Testis (tissue), 3 donors: ENCODE data around the gene KLHL20. TPM values are rescaled to one million over a fixed set of nuclear protein-coding genes. Genes with fewer than 3 reads are reported as not detected.
A peak's percentile ranks its signal among the peaks of the same experiment; 100 is the strongest.

Experiments used
- DNase-seq: peaks from one replicate; pipeline ENCODE4 v3.0.0-alpha.2; 2019
- H3K27ac ChIP-seq, 2 donors: fragments of 200-600 bp; sonication (generic); one replicate each; pipeline ENCODE4 v1.5.1; 2019
- H3K27me3 ChIP-seq: fragments of 200-600 bp; sonication (generic); one replicate; pipeline ENCODE4 v1.5.1; 2019
- H3K36me3 ChIP-seq: fragments of 200-600 bp; sonication (generic); one replicate; pipeline ENCODE4 v1.5.1; 2017; ENCODE audit warnings: low read depth; ENCODE audit errors: missing control alignments
- H3K4me1 ChIP-seq: fragments of 200-600 bp; sonication (generic); one replicate; pipeline ENCODE4 v1.5.1; 2019
- H3K4me3 ChIP-seq, 2 donors: fragments of 200-600 bp; sonication (generic); one replicate each; pipeline ENCODE4 v1.5.1; 2017 to 2019
- H3K9me3 ChIP-seq: fragments of 200-600 bp; sonication (generic); one replicate; pipeline ENCODE4 v1.5.1; 2017
- POLR2A ChIP-seq: fragments of 450-650 bp; IDR thresholded peaks from one replicate; pipeline ENCODE4 v1.6.1; 2017; ENCODE audit warnings: antibody characterized with exemption, mild to moderate bottlenecking, moderate library complexity
- WGBS, 2 donors: methylation state at CpG; one replicate each; pipeline ENCODE4 v1.1.5; 2018; 5-methylcytosine and 5-hydroxymethylcytosine counted together
- intact Hi-C: fragments of 100-400 bp; cut with DNase I; formaldehyde crosslinking; loops from one replicate; pipeline ENCODE4 v1.15.1; 2023; ENCODE audit warnings: low total_unique reads
- polyA plus RNA-seq: library from polyadenylated mRNA; stranded (reverse); fragments of 350-450 nt; fragmentation: Illumina TruSeq; extraction: RNeasy Lipid Tissue Mini Kit (QIAGEN cat#74804); gene quantifications from one replicate; pipeline ENCODE4 v1.2.3, GENCODE V29; 2014; ENCODE audit warnings: low read depth, low replicate concordance; ENCODE audit not compliant: insufficient read depth
- small RNA-seq, 2 donors: library from RNA; depleted of rRNA; stranded (forward); fragments of <200 nt; gene quantifications; one replicate each; pipeline ENCODE3, GENCODE V24; 2016
- total RNA-seq, 2 donors: library from RNA; depleted of rRNA; stranded (reverse); fragments of >200 nt; gene quantifications; one replicate each; pipeline ENCODE4 v1.2.3, GENCODE V29; 2016
- TF ChIP-seq, protein P1 (sequence below), 3 experiments: fragments of 450-650 bp in 2 of 3; fragments of 200-600 bp in 1 of 3; sonication (generic) in 1 of 3; IDR thresholded peaks; one replicate each; pipeline ENCODE4 v1.5.1; 2016 to 2019; ENCODE audit warnings: antibody characterized with exemption in 3 of 3, mild to moderate bottlenecking in 2 of 3, moderate library complexity in 1 of 3

Gene KLHL20
- total and polyA plus RNA-seq, 3 donors from 2014 or later: 30.6 to 46.1 (median 35.2) TPM

DNA sequence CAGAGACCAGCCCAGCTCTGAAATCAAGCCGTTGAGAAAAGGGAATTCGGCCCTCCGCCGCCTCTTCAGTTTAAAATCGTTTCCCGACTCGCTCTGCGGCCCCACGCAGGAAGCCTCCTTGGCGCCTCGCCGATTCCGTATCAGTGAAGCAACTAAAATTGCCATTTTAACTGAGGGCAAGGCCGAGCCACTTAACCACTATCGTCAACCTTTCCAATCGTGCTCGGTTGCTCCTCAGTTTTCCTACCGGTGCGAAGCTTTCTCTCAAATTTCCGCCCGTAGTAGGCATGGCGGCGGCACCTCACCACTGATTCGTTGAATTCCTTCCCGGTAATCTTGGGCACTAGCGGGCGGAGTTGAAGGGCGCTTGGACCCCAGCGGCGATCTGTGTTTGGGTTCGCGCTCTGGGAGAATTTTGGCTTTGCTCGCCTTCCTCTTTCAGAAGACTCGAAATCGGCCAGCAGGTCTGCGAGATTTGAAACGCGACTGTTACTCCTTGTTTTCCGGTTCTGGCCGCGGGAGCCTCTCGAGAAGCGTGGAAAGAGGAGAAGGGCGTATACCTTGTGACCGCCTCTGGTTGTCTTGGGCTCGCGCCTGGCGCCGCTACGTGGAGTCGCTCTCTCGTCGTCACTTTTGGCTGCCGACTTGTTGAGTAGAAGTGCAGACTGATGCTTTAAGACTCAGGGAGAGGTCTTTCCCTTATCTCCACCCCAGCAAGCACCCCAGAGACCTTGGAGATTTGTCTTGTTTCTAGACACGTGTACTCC is 109.7 kb downstream of the KLHL20 start, which contains the start of the genes CENPL and DARS2:
TSS of gene CENPL (minus strand) at position 569 of the 767 bp plus-strand sequence. CDS start 13,584 bp downstream, outside the sequence.
TSS of gene DARS2 (plus strand) at position 359 of the 767 bp plus-strand sequence. CDS start 557 bp downstream, outside the sequence.
- peak within 1 kb of the TSS; percentile 85 to 94 for H3K27ac ChIP-seq
- H3K4me1 ChIP-seq: peaks cover 4% of the 10 kb centered on the region
- peak within 1 kb of the TSS; percentile 68 to 78 for H3K4me3 ChIP-seq
- WGBS, 2 donors: 0% methylated on average over 31 to 55 of the region's 55 CpGs
- intact Hi-C loops: loop anchor here (10.0 kb wide), 1 partner anchor 400 kb away; no protein-coding TSS in a partner anchor
- DNase-seq: peak; percentile 98
- no peaks in the 10 kb centered on the region for H3K27me3 ChIP-seq
- no peaks in the 10 kb centered on the region for H3K9me3 ChIP-seq
- H3K36me3 ChIP-seq: no peaks in the 10 kb centered on the region
- TF ChIP-seq POLR2A: no peak
- TF ChIP-seq, protein P1, sequence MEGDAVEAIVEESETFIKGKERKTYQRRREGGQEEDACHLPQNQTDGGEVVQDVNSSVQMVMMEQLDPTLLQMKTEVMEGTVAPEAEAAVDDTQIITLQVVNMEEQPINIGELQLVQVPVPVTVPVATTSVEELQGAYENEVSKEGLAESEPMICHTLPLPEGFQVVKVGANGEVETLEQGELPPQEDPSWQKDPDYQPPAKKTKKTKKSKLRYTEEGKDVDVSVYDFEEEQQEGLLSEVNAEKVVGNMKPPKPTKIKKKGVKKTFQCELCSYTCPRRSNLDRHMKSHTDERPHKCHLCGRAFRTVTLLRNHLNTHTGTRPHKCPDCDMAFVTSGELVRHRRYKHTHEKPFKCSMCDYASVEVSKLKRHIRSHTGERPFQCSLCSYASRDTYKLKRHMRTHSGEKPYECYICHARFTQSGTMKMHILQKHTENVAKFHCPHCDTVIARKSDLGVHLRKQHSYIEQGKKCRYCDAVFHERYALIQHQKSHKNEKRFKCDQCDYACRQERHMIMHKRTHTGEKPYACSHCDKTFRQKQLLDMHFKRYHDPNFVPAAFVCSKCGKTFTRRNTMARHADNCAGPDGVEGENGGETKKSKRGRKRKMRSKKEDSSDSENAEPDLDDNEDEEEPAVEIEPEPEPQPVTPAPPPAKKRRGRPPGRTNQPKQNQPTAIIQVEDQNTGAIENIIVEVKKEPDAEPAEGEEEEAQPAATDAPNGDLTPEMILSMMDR (IDR thresholded peaks at IDR 0.05): peak in 1 of 3 experiments; percentile 18

DNA sequence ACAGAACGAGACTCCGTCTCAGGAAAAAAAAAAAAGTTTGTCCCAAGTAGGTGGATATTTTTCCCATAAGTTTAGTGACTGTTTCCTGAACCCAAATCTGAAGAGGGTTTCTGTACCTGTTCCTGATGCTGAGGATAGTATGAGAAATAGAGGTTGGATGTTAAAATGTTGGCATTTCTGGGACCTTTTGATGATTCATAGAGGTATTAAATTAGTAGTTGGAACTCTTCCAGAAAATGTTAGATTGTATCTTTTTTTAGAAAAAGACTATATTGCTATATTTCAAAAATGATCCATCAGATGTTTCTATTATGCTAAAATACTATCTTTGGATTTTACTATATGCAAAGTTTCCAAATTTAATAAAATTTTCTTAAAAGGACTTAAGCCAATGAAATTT is 112.8 kb downstream of the KLHL20 start:
- 96 to 100% methylated on average over 2 of the region's 2 CpGs for WGBS, 2 donors
- DNase-seq: no peak
- TF ChIP-seq, protein P1 (IDR thresholded peaks at IDR 0.05): no peak
- no peak for TF ChIP-seq POLR2A
- H3K27me3 ChIP-seq: no peaks in the 10 kb centered on the region
- intact Hi-C loops: loop anchor here (10.0 kb wide), 1 partner anchor 403 kb away; no protein-coding TSS in a partner anchor
- no peaks in the 10 kb centered on the region for H3K36me3 ChIP-seq
- no peak overlapping the region for H3K27ac ChIP-seq
- no peaks in the 10 kb centered on the region for H3K9me3 ChIP-seq
- no peak overlapping the region for H3K4me3 ChIP-seq
- peaks cover 4% of the 10 kb centered on the region for H3K4me1 ChIP-seq

DNA sequence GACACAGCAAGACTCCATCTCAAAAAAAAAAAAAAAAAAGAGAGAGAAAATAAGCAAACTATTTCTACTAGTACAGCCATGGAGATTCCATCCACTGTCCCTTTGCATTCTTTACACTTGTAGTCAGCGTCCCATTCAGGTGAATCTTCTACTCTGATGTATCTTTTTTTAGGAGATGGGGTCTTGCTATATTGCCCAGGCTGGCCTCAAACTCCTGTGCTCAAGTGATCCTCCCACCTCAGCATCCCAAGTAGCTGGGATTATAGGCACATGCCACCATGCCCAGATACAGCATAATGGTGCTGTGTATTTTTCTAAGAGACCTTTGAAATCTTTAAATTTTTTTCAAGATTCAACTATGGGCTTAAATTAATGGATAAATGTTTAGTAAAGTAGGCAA is 118.0 kb downstream of the KLHL20 start:
- WGBS, 2 donors: 96 to 100% methylated on average over 1 of the region's 1 CpG
- Histone ChIP-seq H3K27ac (no peak overlapping the region), H3K9me3 (no peaks in the 10 kb centered on the region), H3K4me1 (no peaks in the 10 kb centered on the region), H3K36me3 (no peaks in the 10 kb centered on the region), H3K4me3 (no peak overlapping the region), H3K27me3 (no peaks in the 10 kb centered on the region)
- no peak for DNase-seq
- TF ChIP-seq, protein P1 (IDR thresholded peaks at IDR 0.05): no peak
- intact Hi-C loops: no loop called here

Small RNA genes lying within 50 kb of the gene (small RNA-seq; reads per million reads assigned to genes)
- gene BX248409.1: 0 reads per million in 2 donors
- 0 reads per million in 2 donors for gene RF00019

Other genes starting within 250 kb of the KLHL20 start
- 100 to 1,000 TPM; 376 to 458 TPM for gene PRDX6, start 237.6 kb upstream of the KLHL20 start, total RNA-seq
- gene PRDX6, start 237.6 kb upstream of the KLHL20 start, polyA plus RNA-seq: 385 TPM
- gene SLC9C2, start 111.9 kb upstream of the KLHL20 start, total RNA-seq: 10 to 100 TPM; 15.8 to 15.9 TPM
- gene SLC9C2, start 111.9 kb upstream of the KLHL20 start, polyA plus RNA-seq: 17.1 TPM
- gene TEX50, start 79.6 kb upstream of the KLHL20 start, total RNA-seq: 10 to 100 TPM in 1 of 2 donors, 1 to 10 TPM in 1; 7.6 to 22.4 TPM
- 15.7 TPM for gene TEX50, start 79.6 kb upstream of the KLHL20 start, polyA plus RNA-seq
- gene ANKRD45, start 45.1 kb upstream of the KLHL20 start, total RNA-seq: 1 to 10 TPM; 6.7 to 8.4 TPM
- 37.9 TPM for gene ANKRD45, start 45.1 kb upstream of the KLHL20 start, polyA plus RNA-seq
- gene DARS2, start 109.7 kb downstream of the KLHL20 start, total RNA-seq: 10 to 100 TPM; 16.8 to 21.4 TPM
- gene DARS2, start 109.7 kb downstream of the KLHL20 start, polyA plus RNA-seq: 12.7 TPM
- 10 to 100 TPM; 13.2 to 20.5 TPM for gene CENPL, start 109.9 kb downstream of the KLHL20 start, total RNA-seq
- 26.5 TPM for gene CENPL, start 109.9 kb downstream of the KLHL20 start, polyA plus RNA-seq
- 100 to 1,000 TPM; 101 to 158 TPM for gene GAS5, start 153.0 kb downstream of the KLHL20 start, total RNA-seq
- 130 TPM for gene GAS5, start 153.0 kb downstream of the KLHL20 start, polyA plus RNA-seq
- 10 to 100 TPM; 21.2 to 28.7 TPM for gene ZBTB37, start 153.4 kb downstream of the KLHL20 start, total RNA-seq
- 22.6 TPM for gene ZBTB37, start 153.4 kb downstream of the KLHL20 start, polyA plus RNA-seq
- gene SERPINC1, start 202.3 kb downstream of the KLHL20 start, total RNA-seq: under 1 TPM; 0.24 to 0.93 TPM
- gene SERPINC1, start 202.3 kb downstream of the KLHL20 start, polyA plus RNA-seq: 0.75 TPM